Upper lobe of left lung (tissue), 6 donors: ENCODE results near the gene RNF128. TPM values are rescaled to one million over a fixed set of nuclear protein-coding genes. Genes with fewer than 3 reads are reported as not detected.

ENCODE experiments used
- ATAC-seq, 2 donors: fragments of 200-7000 bp; cut with Tn5 transposase; one replicate each; pipeline ENCODE4 v1.9.1; 2022; ENCODE audit warnings: mild to moderate bottlenecking in 2 of 2, moderate library complexity in 2 of 2; ENCODE audit not compliant: low FRiP score in 2 of 2
- DNase-seq, 2 donors: peaks; one replicate each; pipeline ENCODE4 v3.0.0-alpha.2; 2019 to 2020
- H3K27ac ChIP-seq, 4 donors: fragments of 200-600 bp; sonication (generic); one replicate each; pipeline ENCODE4 v1.5.1; 2016 to 2019
- H3K27me3 ChIP-seq, 4 donors: fragments of 200-600 bp; sonication (generic); one replicate each; pipeline ENCODE4 v1.5.1; 2017 to 2019
- H3K36me3 ChIP-seq, 4 donors: fragments of 200-600 bp; sonication (generic); one replicate each; pipeline ENCODE4 v1.5.1; 2016 to 2019
- H3K4me1 ChIP-seq, 4 donors: fragments of 200-600 bp; sonication (generic); one replicate each; pipeline ENCODE4 v1.5.1; 2018 to 2019
- H3K4me3 ChIP-seq, 4 donors: fragments of 200-600 bp; sonication (generic); one replicate each; pipeline ENCODE4 v1.5.1; 2017 to 2019; ENCODE audit warnings: mild to moderate bottlenecking in 2 of 4, moderate library complexity in 1 of 4
- H3K9me3 ChIP-seq, 4 donors: fragments of 200-600 bp; sonication (generic); one replicate each; pipeline ENCODE4 v1.5.1; 2018 to 2019
- EP300 ChIP-seq, 4 donors: sonication (generic); formaldehyde crosslinking; IDR thresholded peaks; one replicate each; pipeline ENCODE4 v1.5.1; 2017; ENCODE audit warnings: antibody characterized with exemption in 4 of 4, control low read depth in 2 of 4
- POLR2A ChIP-seq, 4 donors: fragments of 450-650 bp; IDR thresholded peaks; one replicate each; pipeline ENCODE4 v1.5.1; 2016 to 2017; ENCODE audit warnings: antibody characterized with exemption in 4 of 4, mild to moderate bottlenecking in 2 of 4
- POLR2AphosphoS5 ChIP-seq, 2 donors: sonication (generic); formaldehyde crosslinking; IDR thresholded peaks; one replicate each; pipeline ENCODE4 v1.5.1; 2017; ENCODE audit warnings: antibody characterized with exemption in 2 of 2
- WGBS, 2 donors: methylation state at CpG; one replicate each; pipeline ENCODE4 v1.1.5; 2017 to 2018; 5-methylcytosine and 5-hydroxymethylcytosine counted together
- total RNA-seq, 6 donors: library from RNA; depleted of rRNA in 4 of 6; stranded (reverse); fragments of >200 nt in 4 of 6; gene quantifications; one replicate each; pipeline versions ENCODE4 v1.1.0 to v1.2.1, GENCODE V29; 2016 to 2021
- TF ChIP-seq, protein P1 (sequence below), 6 experiments: fragments of 450-650 bp in 4 of 6; fragments of 200-600 bp in 2 of 6; sonication (generic) in 2 of 6; IDR thresholded peaks; one replicate each; pipeline ENCODE4 v1.5.1; 2016 to 2019; ENCODE audit warnings: antibody characterized with exemption in 6 of 6
- donor health status: DM: no; HTN: no; CAD: no; lungs with moderate emphysema.
- donor health status: DM: no; HTN: yes; CAD: no; lungs with severe emphysema.

The RNF128 gene
- total RNA-seq, 6 donors from 2014 or later, result 6.3 to 49.9 (median 19.7) TPM

DNA sequence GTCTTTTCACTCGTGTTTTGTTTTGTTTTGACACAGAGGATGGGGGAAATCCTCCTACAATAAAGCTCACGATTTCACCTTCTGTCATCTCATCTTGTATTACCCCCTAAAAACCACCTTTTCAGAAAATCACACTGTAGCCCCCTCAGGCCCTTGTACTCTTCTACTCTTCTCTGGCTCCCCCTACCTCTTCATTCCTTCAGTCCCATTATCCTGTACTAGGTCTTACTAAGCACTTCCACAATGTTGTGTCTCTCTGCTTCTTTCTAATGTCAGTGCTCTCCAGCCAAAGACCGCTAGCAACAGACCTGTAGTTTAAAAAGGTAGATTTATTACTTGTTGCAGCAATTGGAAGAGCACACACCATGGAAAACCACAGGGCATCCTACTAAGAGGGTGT, 30.0 kb upstream of the RNF128 start:
- ATAC-seq (no peak), DNase-seq (no peak)
- Histone ChIP-seq H3K27me3 (no peaks in the 10 kb centered on the region), H3K36me3 (no peaks in the 10 kb centered on the region), H3K9me3 (no peaks in the 10 kb centered on the region), H3K4me1 (no peaks in the 10 kb centered on the region), H3K4me3 (no peak overlapping the region), H3K27ac (no peak overlapping the region)
- 37 to 56% methylated on average over 3 of the region's 3 CpGs for WGBS, 2 donors
- TF ChIP-seq POLR2AphosphoS5 (IDR thresholded peaks at IDR 0.05), result no peak
- no peak for TF ChIP-seq POLR2A (IDR thresholded peaks at IDR 0.05)
- TF ChIP-seq, protein P1, sequence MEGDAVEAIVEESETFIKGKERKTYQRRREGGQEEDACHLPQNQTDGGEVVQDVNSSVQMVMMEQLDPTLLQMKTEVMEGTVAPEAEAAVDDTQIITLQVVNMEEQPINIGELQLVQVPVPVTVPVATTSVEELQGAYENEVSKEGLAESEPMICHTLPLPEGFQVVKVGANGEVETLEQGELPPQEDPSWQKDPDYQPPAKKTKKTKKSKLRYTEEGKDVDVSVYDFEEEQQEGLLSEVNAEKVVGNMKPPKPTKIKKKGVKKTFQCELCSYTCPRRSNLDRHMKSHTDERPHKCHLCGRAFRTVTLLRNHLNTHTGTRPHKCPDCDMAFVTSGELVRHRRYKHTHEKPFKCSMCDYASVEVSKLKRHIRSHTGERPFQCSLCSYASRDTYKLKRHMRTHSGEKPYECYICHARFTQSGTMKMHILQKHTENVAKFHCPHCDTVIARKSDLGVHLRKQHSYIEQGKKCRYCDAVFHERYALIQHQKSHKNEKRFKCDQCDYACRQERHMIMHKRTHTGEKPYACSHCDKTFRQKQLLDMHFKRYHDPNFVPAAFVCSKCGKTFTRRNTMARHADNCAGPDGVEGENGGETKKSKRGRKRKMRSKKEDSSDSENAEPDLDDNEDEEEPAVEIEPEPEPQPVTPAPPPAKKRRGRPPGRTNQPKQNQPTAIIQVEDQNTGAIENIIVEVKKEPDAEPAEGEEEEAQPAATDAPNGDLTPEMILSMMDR (IDR thresholded peaks at IDR 0.05), result no peak
- no peak for TF ChIP-seq EP300 (IDR thresholded peaks at IDR 0.05)

DNA sequence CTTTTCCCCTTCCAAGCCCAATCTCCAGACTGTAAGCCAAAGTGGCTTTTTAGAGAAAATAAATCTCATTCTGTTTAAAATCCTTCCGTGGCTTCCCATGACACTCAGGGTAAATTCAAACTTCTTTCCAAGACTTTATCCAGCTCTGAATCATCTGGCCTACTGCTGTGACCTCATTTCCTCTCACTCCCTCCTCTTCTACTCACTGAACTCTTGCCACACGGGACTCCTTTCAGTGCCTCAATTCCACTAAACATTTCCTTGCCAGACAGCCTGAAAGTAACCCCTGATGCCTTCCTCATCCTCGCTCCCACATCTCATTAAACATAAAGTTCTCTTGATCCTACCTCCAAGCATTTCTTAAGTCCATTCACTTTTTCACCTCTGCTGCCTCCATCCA, 27.8 kb upstream of the RNF128 start:
- no peak for DNase-seq
- H3K27me3 ChIP-seq, result no peaks in the 10 kb centered on the region
- no peaks in the 10 kb centered on the region for H3K9me3 ChIP-seq
- 63 to 73% methylated on average over 3 of the region's 3 CpGs for WGBS, 2 donors
- no peak overlapping the region for H3K4me3 ChIP-seq
- no peaks in the 10 kb centered on the region for H3K36me3 ChIP-seq
- no peak overlapping the region for H3K27ac ChIP-seq
- no peak for TF ChIP-seq EP300 (IDR thresholded peaks at IDR 0.05)
- TF ChIP-seq POLR2AphosphoS5 (IDR thresholded peaks at IDR 0.05), result no peak
- TF ChIP-seq POLR2A (IDR thresholded peaks at IDR 0.05), result no peak
- TF ChIP-seq, protein P1 (IDR thresholded peaks at IDR 0.05), result no peak
- no peak for ATAC-seq
- H3K4me1 ChIP-seq, result no peaks in the 10 kb centered on the region

DNA sequence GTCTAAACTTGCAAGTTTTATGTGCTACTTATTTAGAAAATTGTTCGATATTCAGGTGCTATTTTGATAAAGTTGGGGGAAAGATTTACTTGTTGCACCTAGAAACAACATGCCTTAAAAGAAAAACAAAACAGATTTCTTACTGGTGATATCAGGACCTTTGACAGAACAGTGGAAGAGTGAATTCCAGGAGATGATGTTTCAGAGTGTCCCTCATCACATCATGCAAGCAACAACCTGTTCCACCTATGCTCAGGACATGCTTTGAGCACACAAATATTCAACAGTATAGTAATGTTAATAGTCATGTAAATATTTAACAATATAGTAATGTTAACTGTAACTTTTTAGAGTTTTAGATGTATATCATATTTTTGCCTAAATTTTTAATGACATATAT, 23.9 kb upstream of the RNF128 start:
- Histone ChIP-seq H3K36me3 (no peaks in the 10 kb centered on the region), H3K4me3 (no peak overlapping the region), H3K27me3 (no peaks in the 10 kb centered on the region), H3K4me1 (no peaks in the 10 kb centered on the region), H3K9me3 (no peaks in the 10 kb centered on the region), H3K27ac (no peak overlapping the region)
- ATAC-seq (no peak), DNase-seq (no peak)
- WGBS, 2 donors, result 52 to 64% methylated on average over 1 of the region's 1 CpG
- TF ChIP-seq, protein P1 (IDR thresholded peaks at IDR 0.05), result no peak
- TF ChIP-seq EP300 (IDR thresholded peaks at IDR 0.05), result no peak
- no peak for TF ChIP-seq POLR2AphosphoS5 (IDR thresholded peaks at IDR 0.05)
- TF ChIP-seq POLR2A (IDR thresholded peaks at IDR 0.05), result no peak

DNA sequence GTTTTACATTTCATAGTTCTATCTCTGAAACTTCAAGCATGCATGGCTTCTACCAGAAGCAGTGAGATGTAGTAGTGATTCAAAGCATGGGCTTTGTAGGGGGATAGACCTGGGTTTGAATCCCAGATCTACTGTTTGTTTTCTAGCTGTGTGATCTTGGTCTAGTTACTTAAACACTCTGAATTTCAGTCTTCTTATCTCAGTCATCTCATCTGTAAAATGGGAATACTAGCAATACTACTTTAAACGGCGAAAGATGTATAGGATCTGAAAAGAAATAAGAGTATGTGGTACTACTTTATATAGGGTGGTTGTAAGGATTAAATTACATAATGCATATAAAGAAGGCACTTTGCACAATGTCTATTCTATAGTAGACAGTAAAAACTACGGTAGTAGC, 20.0 kb upstream of the RNF128 start:
- Histone ChIP-seq H3K9me3 (no peaks in the 10 kb centered on the region), H3K4me1 (no peaks in the 10 kb centered on the region), H3K4me3 (no peak overlapping the region), H3K27ac (no peak overlapping the region), H3K27me3 (no peaks in the 10 kb centered on the region), H3K36me3 (no peaks in the 10 kb centered on the region)
- no peak for DNase-seq
- TF ChIP-seq, protein P1 (IDR thresholded peaks at IDR 0.05), result no peak
- TF ChIP-seq POLR2A (IDR thresholded peaks at IDR 0.05), result no peak
- TF ChIP-seq EP300 (IDR thresholded peaks at IDR 0.05), result no peak
- ATAC-seq, result no peak
- 95% methylated on average over 3 of the region's 3 CpGs for WGBS, 2 donors

DNA sequence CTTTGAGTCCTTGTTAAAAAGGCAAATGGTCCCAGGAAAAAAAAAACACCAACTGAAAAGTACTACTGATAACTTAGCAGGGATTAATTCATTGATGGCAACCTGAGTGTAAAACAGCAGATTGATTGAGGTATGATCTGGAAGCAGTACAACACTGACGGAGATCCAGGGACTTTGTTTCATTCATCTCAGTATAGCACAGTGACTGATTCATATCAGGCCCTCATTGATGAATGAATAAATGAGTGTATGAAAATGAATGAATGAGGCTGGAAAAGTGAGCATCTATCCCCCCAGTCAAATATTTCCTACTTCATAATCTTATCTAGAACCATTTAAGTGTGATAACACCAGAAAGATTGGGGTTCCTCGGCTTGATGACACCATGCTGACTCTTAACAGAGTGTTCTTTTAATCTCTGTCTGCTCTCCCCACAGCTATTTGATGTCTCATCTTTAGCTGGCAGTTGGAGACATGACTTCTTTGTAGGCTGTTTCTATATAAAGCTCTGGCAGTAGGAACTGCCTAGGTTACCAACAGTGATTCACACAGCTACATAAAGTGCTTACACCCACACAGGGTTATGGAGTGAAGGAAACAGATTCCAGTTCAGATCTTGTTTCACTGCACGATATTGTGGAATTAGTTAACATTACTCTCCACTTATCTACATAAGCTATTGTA, 18.6 kb upstream of the RNF128 start:
- no peak overlapping the region for H3K27ac ChIP-seq
- 59 to 71% methylated on average over 3 of the region's 3 CpGs for WGBS, 2 donors
- ATAC-seq (no peak), DNase-seq (no peak)
- no peaks in the 10 kb centered on the region for H3K27me3 ChIP-seq
- H3K4me1 ChIP-seq, result no peaks in the 10 kb centered on the region
- H3K36me3 ChIP-seq, result no peaks in the 10 kb centered on the region
- no peaks in the 10 kb centered on the region for H3K9me3 ChIP-seq
- TF ChIP-seq, protein P1 (IDR thresholded peaks at IDR 0.05), result no peak
- TF ChIP-seq POLR2A (IDR thresholded peaks at IDR 0.05), result no peak
- no peak for TF ChIP-seq EP300 (IDR thresholded peaks at IDR 0.05)
- no peak for TF ChIP-seq POLR2AphosphoS5 (IDR thresholded peaks at IDR 0.05)
- no peak overlapping the region for H3K4me3 ChIP-seq
